Endothelial cell of umbilical vein (primary cell): ENCODE measurements around the gene SLC22A3. TPM values are rescaled to one million over a fixed set of nuclear protein-coding genes. Genes with fewer than 3 reads are reported as not detected.

Experiments used
- BruUV-seq: library from RNA; stranded (reverse); fragments of 400-500 nt; replicated peaks from 2 replicates; lab custom pipeline; 2021; lab: Mats Ljungman, UMichigan
- CTCF ChIA-PET: fragments of 300-600, 350-600 bp; sonication (Branson Sonifier 250); formaldehyde crosslinking; loops from one replicate; lab custom pipeline; 2021; ENCODE audit warnings: antibody characterized with exemption, inconsistent platforms; lab: Charles Lee
- POLR2A ChIA-PET: fragments of 300-600, 350-600 bp; sonication (Branson Sonifier 250); formaldehyde crosslinking; loops from one replicate; lab custom pipeline; 2021; ENCODE audit warnings: antibody characterized with exemption, inconsistent platforms; lab: Charles Lee
- DNase-seq: peaks from one replicate; pipeline ENCODE4 v3.0.0-alpha.2; 2011; ENCODE audit warnings: low read depth, low spot score
- FAIRE-seq: peaks from 2 replicates; lab custom pipeline; 2011; peaks lifted over from hg19 to GRCh38; lab: Jason Lieb, UNC
- H2AFZ ChIP-seq: 2 replicates; pipeline ENCODE4 v1.6.0; 2012; ENCODE audit warnings: low read depth, low read length, control low read depth, inconsistent platforms
- H3K27ac ChIP-seq: 2 replicates; pipeline ENCODE4 v1.5.1; 2011; ENCODE audit warnings: low read depth, mild to moderate bottlenecking, control low read depth, low read length, moderate library complexity; ENCODE audit not compliant: insufficient read depth
- H3K27me3 ChIP-seq, 2 experiments: 2 replicates each; pipeline versions ENCODE4 v1.6.0 to v1.6.1; 2011; ENCODE audit warnings: low read length in 2 of 2, mixed read lengths in 1 of 2; ENCODE audit not compliant: control insufficient read depth in 2 of 2, insufficient read depth in 2 of 2
- H3K36me3 ChIP-seq, 2 experiments: 2 replicates in 1 of 2; 3 replicates in 1 of 2; pipeline ENCODE4 v1.5.1; 2011; ENCODE audit warnings: low read length in 2 of 2, mild to moderate bottlenecking in 1 of 2, moderate library complexity in 1 of 2; ENCODE audit not compliant: control insufficient read depth in 2 of 2, insufficient read depth in 2 of 2; ENCODE audit errors: extremely low read depth in 1 of 2
- H3K4me1 ChIP-seq: 3 replicates; pipeline ENCODE4 v1.5.1; 2011; ENCODE audit warnings: mild to moderate bottlenecking, low read length; ENCODE audit not compliant: control insufficient read depth, insufficient read depth; ENCODE audit errors: extremely low read depth
- H3K4me2 ChIP-seq: 2 replicates; pipeline ENCODE4 v1.6.1; 2011; ENCODE audit warnings: low read length, control low read depth, mixed read lengths; ENCODE audit not compliant: insufficient read depth
- H3K4me3 ChIP-seq, 3 experiments: fragments of 200-600 bp in 1 of 3; sonication (generic), shearing (Covaris generic) in 1 of 3; replicated peaks in 1 of 3; 2 replicates each; pipeline ENCODE4 v1.5.1; 2011 to 2016; ENCODE audit warnings: control low read depth in 3 of 3, low read length in 3 of 3, mild to moderate bottlenecking in 2 of 3, inconsistent platforms in 1 of 3, low read depth in 1 of 3, moderate library complexity in 1 of 3; ENCODE audit not compliant: insufficient read depth in 1 of 3
- H3K79me2 ChIP-seq: 2 replicates; pipeline ENCODE4 v1.6.0; 2012; ENCODE audit warnings: low read length, inconsistent platforms; ENCODE audit not compliant: control insufficient read depth, insufficient read depth
- H3K9ac ChIP-seq: replicated peaks from 2 replicates; pipeline ENCODE3; 2011; ENCODE audit warnings: low read length, control low read depth; ENCODE audit not compliant: insufficient read depth; ENCODE audit errors: extremely low read depth
- H3K9me1 ChIP-seq: replicated peaks from 3 replicates; pipeline ENCODE4 v1.6.0; 2011; ENCODE audit warnings: mild to moderate bottlenecking, low read length; ENCODE audit not compliant: control insufficient read depth, insufficient read depth; ENCODE audit errors: extremely low read depth
- H3K9me3 ChIP-seq: replicated peaks from 2 replicates; pipeline ENCODE4 v1.5.1; 2012; ENCODE audit warnings: low read length, inconsistent platforms; ENCODE audit not compliant: control insufficient read depth, insufficient read depth
- H4K20me1 ChIP-seq: replicated peaks from 2 replicates; pipeline ENCODE3; 2011; ENCODE audit warnings: mild to moderate bottlenecking, low read length; ENCODE audit not compliant: control insufficient read depth, insufficient read depth; ENCODE audit errors: extremely low read depth
- CTCF ChIP-seq, 2 donors: IDR thresholded peaks; 1 replicate in 1 of 2; 2 replicates in 1 of 2; pipeline ENCODE4 v1.5.1; 2011; ENCODE audit warnings: low read length in 2 of 2, mild to moderate bottlenecking in 2 of 2, moderate library complexity in 2 of 2, control low read depth in 1 of 2, inconsistent platforms in 1 of 2, low read depth in 1 of 2; ENCODE audit not compliant: insufficient read depth in 1 of 2; ENCODE audit errors: extremely low read depth in 1 of 2
- EZH2 ChIP-seq: IDR thresholded peaks from 2 replicates; pipeline ENCODE4 v1.6.1; 2012; ENCODE audit warnings: borderline replicate concordance, low read depth, mild to moderate bottlenecking, moderate library complexity, low read length, inconsistent platforms; ENCODE audit not compliant: severe bottlenecking
- FOS ChIP-seq: IDR thresholded peaks from 2 replicates; pipeline ENCODE4 v1.6.1; 2011; ENCODE audit warnings: mild to moderate bottlenecking, low read length, moderate library complexity, borderline replicate concordance; ENCODE audit not compliant: insufficient read depth
- GATA2 ChIP-seq: IDR thresholded peaks from 2 replicates; pipeline ENCODE4 v1.7.0; 2011; ENCODE audit warnings: low read depth, mild to moderate bottlenecking, moderate library complexity, mixed read lengths, low read length; ENCODE audit not compliant: insufficient read length, insufficient read depth
- JUN ChIP-seq: IDR thresholded peaks from 2 replicates; pipeline ENCODE4 v1.6.1; 2011; ENCODE audit warnings: borderline replicate concordance, low read depth; ENCODE audit not compliant: insufficient read length, insufficient read depth
- MAX ChIP-seq: IDR thresholded peaks from 2 replicates; pipeline ENCODE4 v1.6.1; 2011; ENCODE audit not compliant: insufficient read depth, insufficient read length
- MYC ChIP-seq: IDR thresholded peaks from one replicate; pipeline ENCODE4 v1.6.1; 2011; ENCODE audit warnings: mild to moderate bottlenecking, low read depth, low read length
- POLR2A ChIP-seq: IDR thresholded peaks from 2 replicates; pipeline ENCODE4 v1.6.1; 2012; ENCODE audit warnings: low read depth, mild to moderate bottlenecking, control low read depth, low read length
- POLR2AphosphoS5 ChIP-seq: IDR thresholded peaks from 2 replicates; pipeline ENCODE4 v1.6.1; 2012; ENCODE audit warnings: low read depth, mild to moderate bottlenecking, control low read depth, low read length, moderate library complexity; ENCODE audit not compliant: insufficient read depth
- dilution Hi-C: fragments of 300-500 bp; cut with MboI; formaldehyde crosslinking; loops from one replicate; pipeline ENCODE4 v1.15.0; 2019; ENCODE audit warnings: low sequenced_read_pairs; ENCODE audit not compliant: extremely low pct_ligation_motif_present
- intact Hi-C: fragments of 100-400 bp; cut with micrococcal nuclease; formaldehyde crosslinking; loops from one replicate; pipeline ENCODE4 v1.10.0; 2022
- polyA plus RNA-seq, 4 experiments: library from polyadenylated mRNA; depleted of rRNA in 3 of 4; stranded (reverse) in 3 of 4; unstranded in 1 of 4; fragments of >200 nt; gene quantifications; 2 replicates each; pipeline versions ENCODE4 v1.2.1 to v1.2.3, GENCODE V29; 2011 to 2012; ENCODE audit warnings: missing spikeins in 1 of 4
- total RNA-seq: library from RNA; stranded (reverse); gene quantifications from 2 replicates; pipeline ENCODE4 v1.2.3, GENCODE V29; 2021

Gene SLC22A3
- total and polyA plus RNA-seq, 2 donors (not counting 3 experiments of a cell fraction or from before 2014, with no cell fraction given) = not detected

GRCh38 chr6:160489091-160489490 is 140.9 kb downstream of the SLC22A3 start:
- Histone ChIP-seq H3K4me3 (no peak overlapping the region), H3K27ac (no peak overlapping the region), H3K4me2 (no peak overlapping the region), H2AFZ (no peak overlapping the region), H3K4me1 (no peaks in the 10 kb centered on the region), H3K9me1 (no peaks in the 10 kb centered on the region), H3K79me2 (no peaks in the 10 kb centered on the region), H3K9me3 (no peaks in the 10 kb centered on the region), H4K20me1 (no peaks in the 10 kb centered on the region), H3K27me3 (no peaks in the 10 kb centered on the region), H3K36me3 (no peaks in the 10 kb centered on the region), H3K9ac (no peak overlapping the region)
- CTCF ChIA-PET = no interaction called here
- dilution Hi-C loops = no loop called here
- no TSS peak for BruUV-seq
- FAIRE-seq (no peak), DNase-seq (no peak)
- intact Hi-C loops = no loop called here
- TF ChIP-seq POLR2AphosphoS5 = no peak
- no peak for TF ChIP-seq FOS
- no peak for TF ChIP-seq CTCF (IDR thresholded peaks at IDR 0.05; ENCODE audit: extremely low read depth in 1 of 2, insufficient read depth in 1 of 2, low read depth in 1 of 2, low read length in 2 of 2)
- TF ChIP-seq EZH2 = no peak
- no peak for TF ChIP-seq JUN
- TF ChIP-seq MAX = no peak
- no peak for TF ChIP-seq POLR2A
- TF ChIP-seq MYC = no peak
- TF ChIP-seq GATA2 = no peak
- POLR2A ChIA-PET = no interaction called here
